ENCODE data around the gene RAPGEF1. TPM values are rescaled to one million over a fixed set of nuclear protein-coding genes. Genes with fewer than 3 reads are reported as not detected.

The RAPGEF1 gene
- total and polyA plus RNA-seq, 2 of the 13 experiments (the other 11 are each of a cell fraction or from before 2014, with no cell fraction given), result 21.2 to 38.9 TPM

DNA sequence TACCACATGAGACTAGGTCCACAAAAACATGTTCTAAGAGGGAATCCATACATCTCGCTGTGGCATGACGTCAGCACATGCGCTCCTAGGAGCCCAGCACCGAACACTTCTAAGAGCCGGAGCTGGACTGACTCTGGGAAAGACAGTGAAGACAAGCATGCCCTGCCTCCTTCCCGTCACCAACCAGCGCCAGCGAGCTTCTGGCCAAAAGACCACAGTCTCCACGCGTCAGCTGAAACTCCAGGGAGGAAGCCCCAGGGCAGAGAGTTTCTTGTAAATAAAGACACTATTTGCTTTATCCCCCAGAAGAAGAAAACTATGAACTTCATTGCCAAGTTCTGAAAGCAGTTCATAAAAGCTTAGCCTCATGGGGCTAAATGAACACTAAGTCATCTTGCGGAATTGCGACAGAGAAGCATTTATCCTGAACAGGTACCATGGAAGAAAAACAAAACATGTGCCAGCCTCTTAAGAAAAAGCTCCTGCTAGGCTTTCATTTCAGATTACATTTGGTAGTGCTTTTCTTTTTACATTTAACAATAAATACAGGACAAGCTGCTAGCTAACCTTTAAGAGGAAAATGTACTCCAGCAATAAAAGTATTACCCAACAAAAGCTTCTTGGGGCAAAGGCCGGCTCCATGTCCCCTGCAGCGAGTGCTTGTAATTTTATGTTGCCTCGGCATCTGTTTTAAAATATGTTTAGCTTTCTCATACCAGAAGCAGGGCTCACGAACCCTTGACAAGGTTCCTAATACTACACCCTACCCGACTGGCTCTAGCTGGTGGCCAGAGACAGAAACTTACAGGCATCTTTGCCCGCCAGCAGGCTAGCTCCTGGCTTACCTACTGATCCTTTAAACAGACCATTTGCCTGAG, 98.0 kb downstream of the RAPGEF1 start:
- intact Hi-C loops (cut with micrococcal nuclease; ENCODE audit: unreplicated experiment) (no loop called here), in situ Hi-C loops (cut with HindIII; ENCODE audit: extremely low pct_ligation_motif_present, low pct_unique_long_range_greater_than_20kb) (no loop called here)
- no peak overlapping the region for H2AFZ ChIP-seq (ENCODE audit: low read length)
- POLR2A ChIA-PET, result no interaction called here
- no peak overlapping the region for H3K27ac ChIP-seq (ENCODE audit: extremely low read length, insufficient read depth, low read length)
- CTCF ChIA-PET (ENCODE audit: low intra/inter-chr PET ratio, low total read pairs), result no interaction called here
- no peaks in the 10 kb centered on the region for H4K20me1 ChIP-seq (ENCODE audit: insufficient read depth, low read length)
- 98% methylated on average over 18 of the region's 18 CpGs for WGBS (ENCODE audit: low lambda C conversion rate)
- no peaks in the 10 kb centered on the region for H3K4me1 ChIP-seq (ENCODE audit: insufficient read depth, low read length)
- TF ChIP-seq TEAD2 (CRISPR knock-in tag; IDR thresholded peaks at IDR 0.05) (no peak), STAG1 (CRISPR knock-in tag; IDR thresholded peaks at IDR 0.05) (peak; percentile 18; the same call in 1 of the 2 replicates)
- TF ChIP-seq, protein P1, sequence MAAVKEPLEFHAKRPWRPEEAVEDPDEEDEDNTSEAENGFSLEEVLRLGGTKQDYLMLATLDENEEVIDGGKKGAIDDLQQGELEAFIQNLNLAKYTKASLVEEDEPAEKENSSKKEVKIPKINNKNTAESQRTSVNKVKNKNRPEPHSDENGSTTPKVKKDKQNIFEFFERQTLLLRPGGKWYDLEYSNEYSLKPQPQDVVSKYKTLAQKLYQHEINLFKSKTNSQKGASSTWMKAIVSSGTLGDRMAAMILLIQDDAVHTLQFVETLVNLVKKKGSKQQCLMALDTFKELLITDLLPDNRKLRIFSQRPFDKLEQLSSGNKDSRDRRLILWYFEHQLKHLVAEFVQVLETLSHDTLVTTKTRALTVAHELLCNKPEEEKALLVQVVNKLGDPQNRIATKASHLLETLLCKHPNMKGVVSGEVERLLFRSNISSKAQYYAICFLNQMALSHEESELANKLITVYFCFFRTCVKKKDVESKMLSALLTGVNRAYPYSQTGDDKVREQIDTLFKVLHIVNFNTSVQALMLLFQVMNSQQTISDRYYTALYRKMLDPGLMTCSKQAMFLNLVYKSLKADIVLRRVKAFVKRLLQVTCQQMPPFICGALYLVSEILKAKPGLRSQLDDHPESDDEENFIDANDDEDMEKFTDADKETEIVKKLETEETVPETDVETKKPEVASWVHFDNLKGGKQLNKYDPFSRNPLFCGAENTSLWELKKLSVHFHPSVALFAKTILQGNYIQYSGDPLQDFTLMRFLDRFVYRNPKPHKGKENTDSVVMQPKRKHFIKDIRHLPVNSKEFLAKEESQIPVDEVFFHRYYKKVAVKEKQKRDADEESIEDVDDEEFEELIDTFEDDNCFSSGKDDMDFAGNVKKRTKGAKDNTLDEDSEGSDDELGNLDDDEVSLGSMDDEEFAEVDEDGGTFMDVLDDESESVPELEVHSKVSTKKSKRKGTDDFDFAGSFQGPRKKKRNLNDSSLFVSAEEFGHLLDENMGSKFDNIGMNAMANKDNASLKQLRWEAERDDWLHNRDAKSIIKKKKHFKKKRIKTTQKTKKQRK (IDR thresholded peaks at IDR 0.05; ENCODE audit: low read length), result no peak
- no peak for DNase-seq (ENCODE audit: low spot score)
- H3K4me3 ChIP-seq (replicated peaks in 1 of 3; ENCODE audit: insufficient read depth in 1 of 3, low read depth in 2 of 3, low read length in 3 of 3), result no peak overlapping the region
- H3K4me2 ChIP-seq (ENCODE audit: low read depth, low read length), result no peak overlapping the region
- ATAC-seq, result no peak
- no peaks in the 10 kb centered on the region for H3K79me2 ChIP-seq (ENCODE audit: insufficient read depth, low read length)
- H3K9ac ChIP-seq (ENCODE audit: insufficient read depth, low read depth, low read length), result no peak overlapping the region
- H3K36me3 ChIP-seq (replicated peaks in 1 of 2; ENCODE audit: control insufficient read depth in 1 of 2, insufficient read depth in 2 of 2, low read length in 2 of 2), result peaks cover 21 to 52% of the 10 kb centered on the region in 2 experiments; a peak in 4 of 5 replicates
- BruUV-seq (replicated peaks), result no TSS peak
- H3K9me3 ChIP-seq (ENCODE audit: low read length), result no peaks in the 10 kb centered on the region
- H3K27me3 ChIP-seq (ENCODE audit: control insufficient read depth in 1 of 2, insufficient read depth in 2 of 2, low read length in 2 of 2), result no peaks in the 10 kb centered on the region
- FAIRE-seq, result no peak
